ENCODE data around the gene IFT122.
"Not testable (repeated sequence)": the region's sequence is repeated elsewhere in the genome, so short reads cannot be mapped to it uniquely, and the experiment has no call there.

IFT122 gene

GRCh38 chr3:129482721-129483120 is 42.7 kb downstream of the IFT122 start:
- no peak for TF ChIP-seq CTCF (IDR thresholded peaks at IDR 0.05; ENCODE audit: insufficient read depth, low read depth, low read length, missing control alignments)

GRCh38 chr3:129483870-129484269 is 43.8 kb downstream of the IFT122 start:
- no peak for TF ChIP-seq CTCF (IDR thresholded peaks at IDR 0.05; ENCODE audit: insufficient read depth, low read depth, low read length, missing control alignments)
- DNase-seq (ENCODE audit: low read depth): no peak
- no peak overlapping the region for H3K4me3 ChIP-seq (ENCODE audit: low read length)

More at GRCh38 chr3:129482721-129483120, 42.7 kb downstream of the IFT122 start:
- no peak overlapping the region for H3K4me3 ChIP-seq (ENCODE audit: low read length)
- DNase-seq (ENCODE audit: low read depth): no peak

GRCh38 chr3:129485146-129485545 is 45.1 kb downstream of the IFT122 start:
- not testable (repeated sequence) for DNase-seq (ENCODE audit: low read depth); H3K4me3 ChIP-seq (ENCODE audit: low read length)

GRCh38 chr3:129485721-129486663 is 46.0 kb downstream of the IFT122 start:
- H3K4me3 ChIP-seq (ENCODE audit: low read length): no peak overlapping the region
- TF ChIP-seq CTCF (IDR thresholded peaks at IDR 0.05; ENCODE audit: insufficient read depth, low read depth, low read length, missing control alignments): no peak
- peak; percentile 97 for DNase-seq (ENCODE audit: low read depth)

GRCh38 chr3:129486664-129487035 is 46.6 kb downstream of the IFT122 start:
- no peak for DNase-seq (ENCODE audit: low read depth)
- no peak for TF ChIP-seq CTCF (IDR thresholded peaks at IDR 0.05; ENCODE audit: insufficient read depth, low read depth, low read length, missing control alignments)
- no peak overlapping the region for H3K4me3 ChIP-seq (ENCODE audit: low read length)

GRCh38 chr3:129487183-129487867 is 47.3 kb downstream of the IFT122 start:
- no peak for DNase-seq (ENCODE audit: low read depth)
- no peak for TF ChIP-seq CTCF (IDR thresholded peaks at IDR 0.05; ENCODE audit: insufficient read depth, low read depth, low read length, missing control alignments)
- no peak overlapping the region for H3K4me3 ChIP-seq (ENCODE audit: low read length)

- not testable (repeated sequence) for DNase-seq (ENCODE audit: low read depth); H3K4me3 ChIP-seq (ENCODE audit: low read length)
Measured at GRCh38 chr3:129487868-129488335, 47.9 kb downstream of the IFT122 start.

- DNase-seq (ENCODE audit: low read depth): not testable (repeated sequence)
Measured at GRCh38 chr3:129489258-129489657, 49.2 kb downstream of the IFT122 start.

More at GRCh38 chr3:129489258-129489657, 49.2 kb downstream of the IFT122 start:
- H3K4me3 ChIP-seq (ENCODE audit: low read length): not testable (repeated sequence)

Data from epithelial cell of esophagus (primary cell).